K562 (cell line): ENCODE data around the gene STEAP1B. TPM values are rescaled to one million over a fixed set of nuclear protein-coding genes. Genes with fewer than 3 reads are reported as not detected.

Experiments used
- CBX3 ChIP-seq, 2 experiments: IDR thresholded peaks; 1 replicate in 1 of 2; 2 replicates in 1 of 2; pipeline ENCODE4 v1.6.1; 2012; ENCODE audit warnings: inconsistent platforms in 2 of 2, low read length in 2 of 2, borderline replicate concordance in 1 of 2, control low read depth in 1 of 2
- CCNT2 ChIP-seq: IDR thresholded peaks from 2 replicates; pipeline ENCODE4 v1.6.1; 2011; ENCODE audit warnings: borderline replicate concordance, low read depth, mild to moderate bottlenecking, moderate library complexity, mixed read lengths, low read length; ENCODE audit not compliant: insufficient read length; ENCODE audit errors: extremely low read depth
- EP400 ChIP-seq: fragments of 450-650 bp; IDR thresholded peaks from 2 replicates; pipeline ENCODE4 v1.6.1; 2017; ENCODE audit warnings: antibody characterized with exemption, mild to moderate bottlenecking, moderate library complexity
- FOSL1 ChIP-seq: fragments of 200-800 bp; sonication (Bioruptor generic); conservative IDR thresholded peaks from 2 replicates; pipeline ENCODE4 v1.6.1; 2016; ENCODE audit warnings: missing genetic modification characterization, missing compliant biosample characterization
- FOXK1 ChIP-seq: sonication (generic); formaldehyde crosslinking; IDR thresholded peaks from 2 replicates; pipeline ENCODE4 v1.8.0; 2022; ENCODE audit warnings: missing genetic modification reagents, mild to moderate bottlenecking, borderline replicate concordance
- FOXK2 ChIP-seq, 2 experiments: fragments of 450-650 bp; IDR thresholded peaks in 1 of 2; conservative IDR thresholded peaks in 1 of 2; 2 replicates each; pipeline ENCODE4 v1.6.1; 2016; ENCODE audit warnings: low read depth in 2 of 2, mild to moderate bottlenecking in 1 of 2
- HDAC2 ChIP-seq: fragments of 450-650 bp; IDR thresholded peaks from 2 replicates; pipeline ENCODE4 v1.6.1; 2016; ENCODE audit warnings: mild to moderate bottlenecking
- KAT2B ChIP-seq: IDR thresholded peaks from one replicate; pipeline ENCODE4 v1.6.1; 2012; ENCODE audit warnings: low read depth, mild to moderate bottlenecking, control low read depth, inconsistent platforms, low read length, moderate library complexity
- NRF1 ChIP-seq, 2 experiments: fragments of 450-650 bp; IDR thresholded peaks in 1 of 2; conservative IDR thresholded peaks in 1 of 2; 2 replicates each; pipeline ENCODE4 v1.6.1; 2014; ENCODE audit warnings: mild to moderate bottlenecking in 2 of 2
- RAD21 ChIP-seq, 2 experiments: fragments of 250-450 bp in 1 of 2; fragments of 450-650 bp in 1 of 2; sonication (Bioruptor Pico) in 1 of 2; formaldehyde crosslinking in 1 of 2; IDR thresholded peaks in 1 of 2; conservative IDR thresholded peaks in 1 of 2; 2 replicates each; pipeline versions ENCODE4 v1.4.0 to v1.8.0; 2020 to 2022; ENCODE audit warnings: mild to moderate bottlenecking in 2 of 2, moderate library complexity in 1 of 2
- RCOR1 ChIP-seq, 2 experiments: IDR thresholded peaks; 2 replicates each; pipeline ENCODE4 v1.6.1; 2012; ENCODE audit warnings: low read depth in 2 of 2, low read length in 2 of 2, borderline replicate concordance in 1 of 2, improper control_type of control experiment in 1 of 2
- RNF2 ChIP-seq: sonication (generic); IDR thresholded peaks from 2 replicates; pipeline ENCODE4 v1.6.1; 2016
- SMARCE1 ChIP-seq: fragments of 450-650 bp; IDR thresholded peaks from 2 replicates; pipeline ENCODE4 v1.7.1; 2016; ENCODE audit warnings: mild to moderate bottlenecking
- SPI1 ChIP-seq: IDR thresholded peaks from 2 replicates; pipeline ENCODE4 v1.6.1; 2011; ENCODE audit warnings: low read depth, low read length, control low read depth, borderline replicate concordance
- STAT5A ChIP-seq: IDR thresholded peaks from 2 replicates; pipeline ENCODE4 v1.6.1; 2012; ENCODE audit warnings: low read length, inconsistent platforms, borderline replicate concordance
- ZKSCAN8 ChIP-seq: fragments of 200-800 bp; sonication (Bioruptor generic); IDR thresholded peaks from 2 replicates; pipeline ENCODE4 v1.6.1; 2016; ENCODE audit warnings: missing genetic modification characterization, missing compliant biosample characterization
- ZNF431 ChIP-seq: sonication (generic); formaldehyde crosslinking; IDR thresholded peaks from 2 replicates; pipeline ENCODE4 v1.8.0; 2022; ENCODE audit warnings: mild to moderate bottlenecking, missing genetic modification reagents
- polyA plus RNA-seq, 8 experiments: library from polyadenylated mRNA; depleted of rRNA in 4 of 8; stranded (reverse) in 5 of 8; unstranded in 3 of 8; fragments of >200 nt; fragmentation: Nextera tagmentation in 2 of 8; fragmentation: Illumina TruSeq in 1 of 8; extraction: Ambion mirVana in 2 of 8; extraction: Trizol in 1 of 8; gene quantifications; 2 replicates each; pipeline versions ENCODE4 v1.2.1 to v1.2.3, GENCODE V29; 2011 to 2014; ENCODE audit warnings: inconsistent platforms in 1 of 8, missing spikeins in 1 of 8
- total RNA-seq, 7 experiments: library from RNA; depleted of rRNA in 6 of 7; stranded (reverse); fragments of >200 nt in 6 of 7; fragmentation: Illumina TruSeq in 2 of 7; extraction: Trizol in 2 of 7; gene quantifications; 2 replicates each; pipeline versions ENCODE4 v1.2.1 to v1.2.3, GENCODE V29; 2011 to 2021; ENCODE audit warnings: low replicate concordance in 1 of 7
- TF ChIP-seq, protein P1 (sequence below), 2 experiments: fragments of 250-450 bp in 1 of 2; fragments of 450-650 bp in 1 of 2; sonication (Bioruptor Pico) in 1 of 2; IDR thresholded peaks; 2 replicates each; pipeline versions ENCODE4 v1.6.1 to v1.8.0; 2016 to 2021; ENCODE audit warnings: mild to moderate bottlenecking in 2 of 2, moderate library complexity in 2 of 2, missing compliant biosample characterization in 1 of 2, missing genetic modification characterization in 1 of 2
- TF ChIP-seq, protein P2 (sequence below): sonication (generic); formaldehyde crosslinking; IDR thresholded peaks from 2 replicates; pipeline ENCODE4 v1.8.0; 2023; ENCODE audit warnings: missing genetic modification reagents, mild to moderate bottlenecking, borderline replicate concordance

STEAP1B gene
- total and polyA plus RNA-seq, 9 of the 15 experiments (the other 6 are each of a cell fraction or from before 2014, with no cell fraction given), result 20.0 to 38.5 (median 30.6) TPM

DNA sequence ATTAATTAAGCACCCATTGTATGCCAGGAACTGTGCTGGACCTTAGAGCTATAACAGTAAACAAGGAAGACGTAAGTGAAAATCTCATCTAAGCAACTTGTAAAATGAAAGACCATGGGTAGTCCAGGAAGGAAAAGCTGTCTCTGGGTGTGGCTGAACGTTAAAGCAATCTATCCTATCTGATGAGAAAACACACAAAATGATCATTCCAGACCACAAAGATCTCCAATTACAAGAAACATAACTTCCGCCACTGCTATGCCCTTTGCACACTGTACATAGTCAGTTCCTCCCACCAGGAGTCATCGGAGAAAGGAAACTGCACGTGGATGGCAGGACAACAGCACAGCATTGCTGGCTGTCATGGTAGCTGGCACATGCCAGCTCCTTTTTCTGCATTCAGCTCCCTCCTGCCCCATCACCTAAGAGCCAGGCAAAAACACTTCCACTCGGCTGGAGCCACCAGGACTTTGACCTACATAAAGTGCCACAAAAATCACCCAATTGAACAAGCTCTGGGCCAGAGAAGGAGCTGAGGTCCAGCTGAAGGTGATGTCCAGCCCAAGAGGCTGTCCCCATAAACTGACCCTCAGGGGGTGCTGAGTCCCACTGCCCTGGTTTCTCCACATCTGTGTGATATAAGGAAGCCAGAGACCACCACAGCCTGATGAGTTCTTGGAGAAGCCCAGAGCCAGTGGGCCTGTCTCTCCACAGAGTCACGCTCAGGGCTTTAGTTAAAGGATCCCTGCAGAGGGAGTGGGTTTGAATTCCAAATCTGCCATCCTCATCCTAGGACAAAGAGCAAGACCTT, 56.4 kb downstream of the STEAP1B start (continued):
- TF ChIP-seq RNF2, result peak; percentile 56; the same call in 1 of the 2 replicates
- TF ChIP-seq KAT2B, result no peak
- 0 out of 2 replicates have a peak, but pooled peaks have one; percentile 35 for TF ChIP-seq ZKSCAN8 (CRISPR knock-in tag)
- peak in 1 of 2 experiments; percentile 13; a peak in 1 of 4 replicates for TF ChIP-seq NRF1 (conservative IDR thresholded peaks at IDR 0.05 in 1 of 2, IDR thresholded peaks at IDR 0.05 in 1 of 2)
- TF ChIP-seq SPI1, result peak; percentile 78
- TF ChIP-seq FOSL1 (tag), result peak; percentile 49; the same call in 1 of the 2 replicates
- 0 out of 4 replicates have a peak, but pooled peaks have one; percentile 26 to 37 for TF ChIP-seq FOXK2 (conservative IDR thresholded peaks at IDR 0.05 in 1 of 2, IDR thresholded peaks at IDR 0.05 in 1 of 2; ENCODE audit: low read depth in 2 of 2)
- peak; percentile 23; the same call in 1 of the 2 replicates for TF ChIP-seq STAT5A
- peak in 1 of 2 experiments; percentile 72; a peak in 1 of 4 replicates for TF ChIP-seq RCOR1 (IDR thresholded peaks at IDR 0.05; ENCODE audit: borderline replicate concordance in 1 of 2, low read depth in 2 of 2, low read length in 2 of 2)
- peak; percentile 49 for TF ChIP-seq CCNT2
- TF ChIP-seq EP400, result peak; percentile 42; the same call in 1 of the 2 replicates
- TF ChIP-seq, protein P1, sequence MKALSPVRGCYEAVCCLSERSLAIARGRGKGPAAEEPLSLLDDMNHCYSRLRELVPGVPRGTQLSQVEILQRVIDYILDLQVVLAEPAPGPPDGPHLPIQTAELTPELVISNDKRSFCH (CRISPR knock-in tag; IDR thresholded peaks at IDR 0.05), result no peak
- TF ChIP-seq, protein P1 (tag; IDR thresholded peaks at IDR 0.05), result peak; percentile 84; the same call in 1 of the 2 replicates
- peak in 1 of 2 experiments; percentile 59; a peak in 1 of 3 replicates for TF ChIP-seq CBX3 (IDR thresholded peaks at IDR 0.05; ENCODE audit: borderline replicate concordance in 1 of 2, low read length in 2 of 2)
- 0 out of 2 replicates have a peak, but pooled peaks have one; percentile 38 for TF ChIP-seq ZNF431 (CRISPR knock-in tag)
- no peak for TF ChIP-seq FOXK1
- peak; percentile 47; the same call in 1 of the 2 replicates for TF ChIP-seq SMARCE1
- TF ChIP-seq, protein P2, sequence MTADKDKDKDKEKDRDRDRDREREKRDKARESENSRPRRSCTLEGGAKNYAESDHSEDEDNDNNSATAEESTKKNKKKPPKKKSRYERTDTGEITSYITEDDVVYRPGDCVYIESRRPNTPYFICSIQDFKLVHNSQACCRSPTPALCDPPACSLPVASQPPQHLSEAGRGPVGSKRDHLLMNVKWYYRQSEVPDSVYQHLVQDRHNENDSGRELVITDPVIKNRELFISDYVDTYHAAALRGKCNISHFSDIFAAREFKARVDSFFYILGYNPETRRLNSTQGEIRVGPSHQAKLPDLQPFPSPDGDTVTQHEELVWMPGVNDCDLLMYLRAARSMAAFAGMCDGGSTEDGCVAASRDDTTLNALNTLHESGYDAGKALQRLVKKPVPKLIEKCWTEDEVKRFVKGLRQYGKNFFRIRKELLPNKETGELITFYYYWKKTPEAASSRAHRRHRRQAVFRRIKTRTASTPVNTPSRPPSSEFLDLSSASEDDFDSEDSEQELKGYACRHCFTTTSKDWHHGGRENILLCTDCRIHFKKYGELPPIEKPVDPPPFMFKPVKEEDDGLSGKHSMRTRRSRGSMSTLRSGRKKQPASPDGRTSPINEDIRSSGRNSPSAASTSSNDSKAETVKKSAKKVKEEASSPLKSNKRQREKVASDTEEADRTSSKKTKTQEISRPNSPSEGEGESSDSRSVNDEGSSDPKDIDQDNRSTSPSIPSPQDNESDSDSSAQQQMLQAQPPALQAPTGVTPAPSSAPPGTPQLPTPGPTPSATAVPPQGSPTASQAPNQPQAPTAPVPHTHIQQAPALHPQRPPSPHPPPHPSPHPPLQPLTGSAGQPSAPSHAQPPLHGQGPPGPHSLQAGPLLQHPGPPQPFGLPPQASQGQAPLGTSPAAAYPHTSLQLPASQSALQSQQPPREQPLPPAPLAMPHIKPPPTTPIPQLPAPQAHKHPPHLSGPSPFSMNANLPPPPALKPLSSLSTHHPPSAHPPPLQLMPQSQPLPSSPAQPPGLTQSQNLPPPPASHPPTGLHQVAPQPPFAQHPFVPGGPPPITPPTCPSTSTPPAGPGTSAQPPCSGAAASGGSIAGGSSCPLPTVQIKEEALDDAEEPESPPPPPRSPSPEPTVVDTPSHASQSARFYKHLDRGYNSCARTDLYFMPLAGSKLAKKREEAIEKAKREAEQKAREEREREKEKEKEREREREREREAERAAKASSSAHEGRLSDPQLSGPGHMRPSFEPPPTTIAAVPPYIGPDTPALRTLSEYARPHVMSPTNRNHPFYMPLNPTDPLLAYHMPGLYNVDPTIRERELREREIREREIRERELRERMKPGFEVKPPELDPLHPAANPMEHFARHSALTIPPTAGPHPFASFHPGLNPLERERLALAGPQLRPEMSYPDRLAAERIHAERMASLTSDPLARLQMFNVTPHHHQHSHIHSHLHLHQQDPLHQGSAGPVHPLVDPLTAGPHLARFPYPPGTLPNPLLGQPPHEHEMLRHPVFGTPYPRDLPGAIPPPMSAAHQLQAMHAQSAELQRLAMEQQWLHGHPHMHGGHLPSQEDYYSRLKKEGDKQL (CRISPR knock-in tag), result no peak
- TF ChIP-seq HDAC2, result peak; percentile 23; the same call in 1 of the 2 replicates
- TF ChIP-seq RAD21 (CRISPR knock-in tag; conservative IDR thresholded peaks at IDR 0.05 in 1 of 2, IDR thresholded peaks at IDR 0.05 in 1 of 2), result peak in 1 of 2 experiments; percentile 34; a peak in 1 of 4 replicates
